ENCODE measurements around the gene OR10H1.

OR10H1 gene

DNA sequence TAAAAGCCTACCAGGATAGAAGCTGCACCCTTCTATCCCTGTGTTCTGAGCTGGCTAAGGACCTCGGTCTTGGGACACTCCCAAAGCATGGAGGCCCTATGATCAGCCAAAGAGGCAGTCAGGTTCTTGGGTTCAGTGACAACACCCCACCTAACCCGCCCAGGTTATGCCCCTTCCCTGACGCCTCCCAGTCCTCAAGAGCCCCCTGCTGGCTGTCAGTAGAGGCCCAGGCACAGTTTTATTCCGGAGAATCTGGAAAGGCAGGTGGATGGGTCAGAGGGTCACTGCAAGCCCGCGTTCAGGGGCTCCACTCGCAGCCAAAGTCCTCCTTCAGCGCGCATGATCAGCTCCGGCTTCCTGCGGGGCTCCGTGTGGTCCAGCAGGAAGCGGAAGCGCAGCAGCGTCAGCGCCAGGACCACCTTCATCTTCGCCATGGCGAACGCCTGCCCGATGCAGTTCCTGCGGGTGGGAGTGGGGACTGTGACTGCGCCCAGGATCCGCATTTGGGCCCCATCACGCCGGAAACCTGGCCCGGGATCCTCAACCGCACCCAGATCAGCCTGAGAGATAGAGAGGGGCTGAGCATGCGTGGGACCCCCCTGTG is 55.4 kb downstream of the OR10H1 start:
- DNase-seq, result no peak

DNA sequence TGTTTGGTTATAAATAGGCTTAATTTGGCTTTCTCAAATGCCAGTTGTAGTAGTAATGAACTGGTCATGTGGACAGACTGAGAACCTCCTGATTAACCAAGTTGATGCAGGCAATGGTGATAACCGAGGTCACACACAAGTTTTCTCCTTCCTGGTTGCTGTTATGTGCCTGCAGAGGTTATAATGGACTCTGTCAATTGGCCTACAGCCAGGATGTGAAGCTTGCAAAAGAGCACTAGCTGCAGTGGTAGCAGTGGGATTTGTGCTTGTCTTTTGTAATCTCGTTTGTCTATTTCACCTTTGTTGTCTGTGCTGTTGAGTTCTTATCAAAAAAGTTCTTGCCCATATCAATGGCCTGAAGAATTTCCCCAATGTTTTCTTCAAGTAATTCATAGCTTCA is 57.1 kb downstream of the OR10H1 start:
- no peak for DNase-seq

Measured in CD4-positive, alpha-beta T cell treated with Interleukin-17A for 1 hour (primary cell).